ENCODE data around the gene TOPAZ1. TPM values are rescaled to one million over a fixed set of nuclear protein-coding genes. Genes with fewer than 3 reads are reported as not detected.

Gene TOPAZ1
- total RNA-seq, 1 donor from 2014 or later: not detected

GRCh38 chr3:44238889-44239288 lies 2.8 kb upstream of the TOPAZ1 start:
- no peaks in the 10 kb centered on the region for H3K9me3 Mint-ChIP-seq (ENCODE audit: unreplicated experiment)

GRCh38 chr3:44240061-44240460 lies 1.6 kb upstream of the TOPAZ1 start:
- no peak for TF ChIP-seq CTCF (IDR thresholded peaks at IDR 0.05; ENCODE audit: unreplicated experiment)
- Mint-ChIP-seq H3K4me1 (ENCODE audit: unreplicated experiment) (peaks cover 24% of the 10 kb centered on the region), H3K36me3 (ENCODE audit: low read depth, unreplicated experiment) (no peaks in the 10 kb centered on the region), H3K27ac (ENCODE audit: unreplicated experiment) (no peak overlapping the region), H3K4me3 (ENCODE audit: unreplicated experiment) (no peak overlapping the region), H3K9me3 (ENCODE audit: unreplicated experiment) (no peaks in the 10 kb centered on the region), H3K27me3 (ENCODE audit: unreplicated experiment) (peaks cover 3% of the 10 kb centered on the region)
- no peak for DNase-seq (ENCODE audit: low spot score)

More at GRCh38 chr3:44238889-44239288, 2.8 kb upstream of the TOPAZ1 start:
- Mint-ChIP-seq H3K27me3 (ENCODE audit: unreplicated experiment) (peaks cover 3% of the 10 kb centered on the region), H3K36me3 (ENCODE audit: low read depth, unreplicated experiment) (no peaks in the 10 kb centered on the region), H3K4me1 (ENCODE audit: unreplicated experiment) (peaks cover 27% of the 10 kb centered on the region), H3K4me3 (ENCODE audit: unreplicated experiment) (no peak overlapping the region), H3K27ac (ENCODE audit: unreplicated experiment) (no peak overlapping the region)
- no peak for DNase-seq (ENCODE audit: low spot score)
- no peak for TF ChIP-seq CTCF (IDR thresholded peaks at IDR 0.05; ENCODE audit: unreplicated experiment)

DNA sequence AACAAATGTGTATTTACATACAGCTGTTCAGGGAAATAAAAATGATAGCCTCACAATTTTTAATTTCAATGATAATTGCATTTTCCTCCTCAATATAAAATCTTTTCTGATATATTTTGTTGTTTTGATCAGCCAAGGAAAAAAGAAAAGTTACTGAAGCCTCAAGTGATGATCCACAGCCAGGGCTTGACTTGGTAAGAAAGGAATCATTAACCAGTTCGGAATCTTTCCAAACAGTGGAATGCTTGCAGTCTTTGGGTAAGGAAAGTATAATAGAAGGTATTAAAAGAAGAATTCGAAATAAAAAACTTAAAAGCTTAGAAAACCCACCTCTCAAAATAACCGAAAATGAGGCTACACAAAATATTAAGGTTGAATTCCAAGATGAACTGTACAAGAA lies 1.0 kb downstream of the TOPAZ1 start:
- H3K9me3 Mint-ChIP-seq (ENCODE audit: unreplicated experiment): no peaks in the 10 kb centered on the region

GRCh38 chr3:44248152-44248551 lies 6.5 kb downstream of the TOPAZ1 start:
- Mint-ChIP-seq H3K27ac (ENCODE audit: unreplicated experiment) (no peak overlapping the region), H3K27me3 (ENCODE audit: unreplicated experiment) (no peaks in the 10 kb centered on the region), H3K36me3 (ENCODE audit: low read depth, unreplicated experiment) (no peaks in the 10 kb centered on the region), H3K4me1 (ENCODE audit: unreplicated experiment) (peaks cover 6% of the 10 kb centered on the region), H3K9me3 (ENCODE audit: unreplicated experiment) (no peaks in the 10 kb centered on the region), H3K4me3 (ENCODE audit: unreplicated experiment) (no peak overlapping the region)
- no peak for TF ChIP-seq CTCF (IDR thresholded peaks at IDR 0.05; ENCODE audit: unreplicated experiment)
- DNase-seq (ENCODE audit: low spot score): no peak

More for the DNA sequence above, 1.0 kb downstream of the TOPAZ1 start:
- Mint-ChIP-seq H3K36me3 (ENCODE audit: low read depth, unreplicated experiment) (no peaks in the 10 kb centered on the region), H3K4me3 (ENCODE audit: unreplicated experiment) (no peak overlapping the region), H3K4me1 (ENCODE audit: unreplicated experiment) (peaks cover 7% of the 10 kb centered on the region), H3K27ac (ENCODE audit: unreplicated experiment) (no peak overlapping the region), H3K27me3 (ENCODE audit: unreplicated experiment) (peaks cover 3% of the 10 kb centered on the region)
- no peak for DNase-seq (ENCODE audit: low spot score)
- TF ChIP-seq CTCF (IDR thresholded peaks at IDR 0.05; ENCODE audit: unreplicated experiment): no peak

DNA sequence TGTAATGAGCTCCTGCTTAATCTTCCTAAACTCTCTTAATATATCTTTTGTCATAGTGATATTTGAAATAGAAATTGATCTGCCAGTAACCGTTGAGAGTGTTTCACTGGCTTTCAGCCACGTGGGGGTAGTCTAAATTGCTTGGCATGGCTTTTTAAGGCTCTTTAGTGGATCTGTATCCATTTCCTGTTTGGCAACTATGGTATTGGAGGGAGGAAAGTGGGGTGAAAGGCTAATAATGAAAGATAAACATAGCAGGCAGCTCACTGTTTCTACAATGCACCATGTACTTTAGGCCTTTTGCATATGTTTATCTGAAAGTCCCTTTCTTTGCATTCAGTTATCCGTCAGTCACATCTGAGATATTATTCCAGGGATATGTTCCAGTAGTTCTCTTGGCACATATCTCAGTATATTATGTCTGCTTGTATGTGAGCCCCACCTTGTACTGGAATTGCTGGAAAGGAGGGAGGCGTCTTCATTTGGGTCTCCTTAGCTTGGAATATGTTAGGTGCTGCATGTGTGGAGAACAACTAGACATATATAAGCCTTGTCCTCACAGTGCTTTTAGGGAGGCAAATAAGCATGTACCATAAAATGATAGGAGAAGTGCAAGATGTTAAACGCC lies 10.8 kb downstream of the TOPAZ1 start:
- Mint-ChIP-seq H3K27me3 (ENCODE audit: unreplicated experiment) (no peaks in the 10 kb centered on the region), H3K36me3 (ENCODE audit: low read depth, unreplicated experiment) (no peaks in the 10 kb centered on the region), H3K27ac (ENCODE audit: unreplicated experiment) (no peak overlapping the region), H3K4me1 (ENCODE audit: unreplicated experiment) (peaks cover 6% of the 10 kb centered on the region), H3K4me3 (ENCODE audit: unreplicated experiment) (no peak overlapping the region), H3K9me3 (ENCODE audit: unreplicated experiment) (no peaks in the 10 kb centered on the region)
- no peak for TF ChIP-seq CTCF (IDR thresholded peaks at IDR 0.05; ENCODE audit: unreplicated experiment)
- no peak for DNase-seq (ENCODE audit: low spot score)
